ENCODE measurements around the gene FNIP2. TPM values are rescaled to one million over a fixed set of nuclear protein-coding genes. Genes with fewer than 3 reads are reported as not detected.
A peak's percentile ranks its signal among the peaks of the same experiment; 100 is the strongest.
"Not testable (repeated sequence)": the region's sequence is repeated elsewhere in the genome, so short reads cannot be mapped to it uniquely, and the experiment has no call there.

Gene FNIP2
- total and polyA plus RNA-seq, 4 donors, result 8.8 to 88.7 (median 23.5) TPM

DNA sequence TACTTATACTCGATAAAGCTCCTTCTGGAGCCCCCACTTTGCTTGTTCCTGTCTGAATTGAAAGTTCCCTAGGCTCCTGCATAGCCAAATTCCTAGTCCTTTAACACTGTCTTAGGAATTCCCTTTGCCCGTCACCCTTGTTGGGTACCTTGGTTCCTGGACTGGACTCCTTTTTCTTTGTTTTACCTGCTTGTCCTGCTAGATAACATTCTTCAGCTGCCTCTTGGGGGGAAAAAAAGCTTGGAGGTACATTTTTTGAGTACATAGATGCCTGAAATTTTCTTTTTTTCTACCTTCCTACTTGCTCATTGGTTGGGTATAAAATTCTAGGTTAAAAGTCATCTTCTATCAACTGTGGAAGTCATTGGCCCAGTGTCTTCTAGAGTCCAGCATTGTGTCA, 179.2 kb downstream of the FNIP2 start:
- Histone ChIP-seq H3K9ac (ENCODE audit: low read depth in 1 of 2, low read length in 2 of 2) (no peak overlapping the region), H3K36me3 (ENCODE audit: control insufficient read depth in 4 of 4, insufficient read depth in 3 of 4, low read depth in 1 of 4, low read length in 3 of 4) (no peaks in the 10 kb centered on the region), H3K4me1 (ENCODE audit: control insufficient read depth in 4 of 4, insufficient read depth in 4 of 4, low read length in 3 of 4) (peaks cover under 1 to 12% (median 7%) of the 10 kb centered on the region in 4 donors), H3K9me3 (ENCODE audit: control insufficient read depth in 4 of 4, low read length in 3 of 4) (peaks cover 0 to 6% (median 0%) of the 10 kb centered on the region in 4 donors), H3K27me3 (ENCODE audit: control insufficient read depth in 4 of 4, insufficient read depth in 4 of 4, low read length in 3 of 4) (no peaks in the 10 kb centered on the region), H3K4me3 (ENCODE audit: low read depth in 1 of 3, low read length in 3 of 3) (no peak overlapping the region), H3K27ac (ENCODE audit: low read depth in 1 of 2, low read length in 2 of 2) (no peak overlapping the region)
- TF ChIP-seq NR2F2 (IDR thresholded peaks at IDR 0.05) (no peak), FOXA1 (IDR thresholded peaks at IDR 0.05) (no peak), EGR1 (IDR thresholded peaks at IDR 0.05; ENCODE audit: low read depth in 2 of 2) (no peak), REST (IDR thresholded peaks at IDR 0.05) (no peak), SP1 (IDR thresholded peaks at IDR 0.05) (no peak), ZBTB33 (IDR thresholded peaks at IDR 0.05) (no peak), FOXA2 (IDR thresholded peaks at IDR 0.05) (no peak)
- TF ChIP-seq, protein P1, sequence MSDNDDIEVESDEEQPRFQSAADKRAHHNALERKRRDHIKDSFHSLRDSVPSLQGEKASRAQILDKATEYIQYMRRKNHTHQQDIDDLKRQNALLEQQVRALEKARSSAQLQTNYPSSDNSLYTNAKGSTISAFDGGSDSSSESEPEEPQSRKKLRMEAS (IDR thresholded peaks at IDR 0.05), result no peak
- WGBS, result 97% methylated on average over 2 of the region's 2 CpGs
- no peak for DNase-seq (ENCODE audit: low spot score)

GRCh38 chr4:158949099-158949498, 180.3 kb downstream of the FNIP2 start:
- TF ChIP-seq EGR1 (IDR thresholded peaks at IDR 0.05; ENCODE audit: low read depth in 2 of 2) (no peak), JUND (IDR thresholded peaks at IDR 0.05) (peak; percentile 86 to 90)
- TF ChIP-seq, protein P2, sequence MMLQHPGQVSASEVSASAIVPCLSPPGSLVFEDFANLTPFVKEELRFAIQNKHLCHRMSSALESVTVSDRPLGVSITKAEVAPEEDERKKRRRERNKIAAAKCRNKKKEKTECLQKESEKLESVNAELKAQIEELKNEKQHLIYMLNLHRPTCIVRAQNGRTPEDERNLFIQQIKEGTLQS (IDR thresholded peaks at IDR 0.05), result peak; percentile 37
- Histone ChIP-seq H3K36me3 (ENCODE audit: control insufficient read depth in 4 of 4, insufficient read depth in 3 of 4, low read depth in 1 of 4, low read length in 3 of 4) (no peaks in the 10 kb centered on the region), H3K9ac (ENCODE audit: low read depth in 1 of 2, low read length in 2 of 2) (no peak overlapping the region), H3K27ac (ENCODE audit: low read depth in 1 of 2, low read length in 2 of 2) (no peak overlapping the region), H3K9me3 (ENCODE audit: control insufficient read depth in 4 of 4, low read length in 3 of 4) (peaks cover 0 to 6% (median 0%) of the 10 kb centered on the region in 4 donors), H3K4me3 (ENCODE audit: low read depth in 1 of 3, low read length in 3 of 3) (no peak overlapping the region), H3K27me3 (ENCODE audit: control insufficient read depth in 4 of 4, insufficient read depth in 4 of 4, low read length in 3 of 4) (no peaks in the 10 kb centered on the region), H3K4me1 (ENCODE audit: control insufficient read depth in 4 of 4, insufficient read depth in 4 of 4, low read length in 3 of 4) (peaks cover 4 to 17% (median 10%) of the 10 kb centered on the region in 4 donors)
- DNase-seq (ENCODE audit: low spot score), result no peak

DNA sequence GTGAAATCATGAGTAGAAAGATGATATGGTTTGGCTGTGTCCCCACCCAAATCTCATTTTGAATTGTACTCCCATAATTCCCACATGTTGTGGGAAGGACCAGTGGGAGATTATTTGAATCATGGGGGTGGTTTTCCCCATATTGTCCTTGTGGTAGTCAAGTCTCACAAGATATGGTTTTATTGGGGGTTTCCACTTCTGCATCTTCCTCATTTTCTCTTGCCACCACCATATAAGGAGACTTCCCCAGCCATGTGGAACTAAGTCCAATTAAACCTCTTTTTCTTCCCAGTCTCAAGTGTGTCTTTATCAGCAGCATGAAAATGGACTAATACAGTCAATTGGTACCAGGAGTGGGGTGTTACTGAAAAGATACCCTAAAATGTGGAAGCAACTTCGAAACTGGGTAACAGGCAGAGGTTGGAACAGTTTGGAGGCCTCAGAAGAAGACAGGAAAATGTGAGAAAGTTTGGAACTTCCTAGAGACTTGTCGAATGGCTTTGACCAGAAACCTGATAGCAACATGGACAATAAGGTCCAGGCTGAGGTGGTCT, 183.5 kb downstream of the FNIP2 start:
- 94% methylated on average over 2 of the region's 2 CpGs for WGBS
- not testable (repeated sequence) for H3K36me3 ChIP-seq (ENCODE audit: control insufficient read depth in 4 of 4, insufficient read depth in 3 of 4, low read depth in 1 of 4, low read length in 3 of 4); DNase-seq (ENCODE audit: low spot score); H3K9ac ChIP-seq (ENCODE audit: low read depth in 1 of 2, low read length in 2 of 2); H3K27me3 ChIP-seq (ENCODE audit: control insufficient read depth in 4 of 4, insufficient read depth in 4 of 4, low read length in 3 of 4); H3K27ac ChIP-seq (ENCODE audit: low read depth in 1 of 2, low read length in 2 of 2); H3K4me3 ChIP-seq (ENCODE audit: low read depth in 1 of 3, low read length in 3 of 3); H3K9me3 ChIP-seq (ENCODE audit: control insufficient read depth in 4 of 4, low read length in 3 of 4)
- peaks cover 2 to 13% (median 9%) of the 10 kb centered on the region in 4 donors for H3K4me1 ChIP-seq (ENCODE audit: control insufficient read depth in 4 of 4, insufficient read depth in 4 of 4, low read length in 3 of 4)

All from liver (tissue), 9 donors.